ENCODE measurements around the gene TBC1D10B.
"Not testable (repeated sequence)": the region's sequence is repeated elsewhere in the genome, so short reads cannot be mapped to it uniquely, and the experiment has no call there.

Gene TBC1D10B

DNA sequence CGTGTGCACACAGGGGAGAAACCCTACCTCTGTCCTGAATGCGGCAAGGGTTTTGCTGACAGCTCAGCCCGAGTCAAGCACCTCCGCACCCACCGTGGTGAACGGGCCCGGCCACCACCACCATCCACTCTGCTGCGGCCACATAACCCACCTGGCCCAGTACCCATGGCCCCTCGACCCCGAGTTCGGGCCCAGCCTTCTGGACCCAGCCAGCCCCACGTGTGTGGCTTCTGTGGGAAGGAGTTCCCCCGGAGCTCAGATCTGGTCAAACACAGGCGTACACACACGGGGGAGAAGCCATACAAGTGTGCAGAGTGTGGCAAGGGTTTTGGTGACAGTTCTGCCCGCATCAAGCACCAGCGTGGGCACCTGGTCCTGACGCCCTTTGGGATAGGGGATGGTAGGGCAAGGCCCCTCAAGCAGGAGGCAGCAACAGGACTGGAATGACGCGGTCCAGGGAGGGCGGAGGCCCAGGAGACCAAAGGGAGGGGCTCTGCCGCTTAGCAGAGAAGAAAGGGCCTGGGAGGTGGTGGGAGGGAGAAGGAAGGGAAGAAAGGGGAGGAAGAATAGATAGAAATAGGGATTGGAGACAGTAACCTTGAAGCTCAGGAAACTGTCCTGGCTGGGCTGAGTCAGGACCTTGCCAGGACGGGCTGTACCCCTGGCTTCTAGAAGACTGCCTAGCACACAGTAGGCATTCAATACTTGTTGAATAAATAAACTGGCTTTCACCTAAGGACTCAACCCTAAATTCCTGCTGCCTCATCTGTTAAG, 28.6 kb upstream of the TBC1D10B start:
- in situ Hi-C loops (cut with MboI; ENCODE audit: low sequenced_read_pairs): no loop called here

DNA sequence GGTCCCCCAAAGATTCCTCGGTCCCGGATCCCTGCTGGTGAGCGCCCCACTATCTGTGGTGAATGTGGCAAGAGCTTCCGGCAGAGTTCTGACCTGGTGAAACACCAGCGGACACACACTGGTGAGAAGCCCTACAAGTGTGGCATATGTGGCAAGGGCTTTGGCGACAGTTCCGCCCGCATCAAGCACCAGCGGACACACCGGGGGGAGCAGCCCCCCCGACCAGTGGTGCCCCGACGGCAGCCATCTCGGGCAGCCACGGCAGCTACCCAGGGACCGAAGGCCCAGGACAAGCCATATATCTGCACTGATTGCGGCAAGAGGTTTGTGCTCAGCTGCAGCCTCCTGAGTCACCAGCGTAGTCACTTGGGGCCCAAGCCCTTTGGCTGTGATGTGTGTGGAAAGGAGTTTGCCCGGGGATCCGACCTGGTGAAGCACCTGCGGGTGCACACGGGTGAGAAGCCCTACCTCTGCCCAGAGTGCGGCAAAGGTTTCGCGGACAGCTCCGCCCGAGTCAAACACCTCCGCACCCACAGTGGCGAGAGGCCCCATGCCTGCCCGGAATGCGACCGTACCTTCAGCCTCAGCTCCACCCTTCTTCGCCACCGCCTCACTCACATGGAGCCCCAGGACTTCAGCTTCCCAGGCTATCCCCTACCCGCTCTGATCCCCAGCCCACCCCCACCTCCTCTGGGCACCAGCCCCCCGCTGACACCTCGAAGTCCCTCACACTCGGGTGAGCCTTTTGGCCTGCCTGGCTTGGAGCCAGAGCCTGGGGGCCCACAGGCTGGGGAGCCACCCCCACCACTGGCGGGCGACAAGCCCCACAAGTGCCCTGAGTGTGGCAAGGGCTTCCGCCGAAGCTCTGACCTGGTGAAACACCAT, 27.7 kb upstream of the TBC1D10B start:
- in situ Hi-C loops (cut with MboI; ENCODE audit: low sequenced_read_pairs): no loop called here

DNA sequence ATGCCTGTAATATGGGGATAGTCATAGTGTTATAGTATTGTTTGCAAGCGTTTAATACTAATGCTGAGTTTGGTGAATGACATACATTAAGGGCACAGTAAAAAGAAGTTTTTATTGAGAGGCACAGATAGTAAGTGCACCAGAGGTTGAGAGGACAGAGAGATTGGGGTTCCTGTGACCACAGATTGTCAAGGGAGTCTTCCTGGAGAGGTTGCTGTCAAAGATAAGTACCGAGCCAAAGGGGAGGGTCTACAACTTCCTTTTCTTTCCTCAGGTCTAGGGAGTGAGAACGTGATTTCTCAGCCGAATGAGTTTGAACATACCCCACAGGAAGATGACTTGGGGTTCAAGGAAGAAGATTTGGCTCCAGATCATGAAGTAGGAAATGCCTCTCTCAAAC, 26.8 kb upstream of the TBC1D10B start:
- in situ Hi-C loops (cut with MboI; ENCODE audit: low sequenced_read_pairs): no loop called here

DNA sequence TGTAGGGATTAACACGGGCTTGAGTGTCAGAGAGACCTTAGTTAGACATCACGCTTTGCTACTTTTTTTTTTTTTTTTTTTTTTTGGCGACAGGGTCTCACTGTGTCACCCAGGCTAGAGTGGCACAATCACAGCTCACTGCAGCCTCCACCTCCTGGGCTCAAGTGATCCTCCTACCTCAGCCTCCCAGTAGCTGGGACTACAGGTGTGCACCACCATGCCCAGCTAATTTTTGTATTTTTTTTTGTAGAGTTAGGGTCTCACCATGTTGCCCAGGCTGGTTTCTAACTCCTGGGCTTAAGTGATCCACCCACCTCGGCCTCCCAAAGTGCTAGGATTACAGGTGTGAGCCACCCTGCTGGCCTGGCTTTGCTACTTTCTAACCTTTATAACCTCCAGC, 26.3 kb upstream of the TBC1D10B start:
- in situ Hi-C loops (cut with MboI; ENCODE audit: low sequenced_read_pairs): not testable (repeated sequence)

DNA sequence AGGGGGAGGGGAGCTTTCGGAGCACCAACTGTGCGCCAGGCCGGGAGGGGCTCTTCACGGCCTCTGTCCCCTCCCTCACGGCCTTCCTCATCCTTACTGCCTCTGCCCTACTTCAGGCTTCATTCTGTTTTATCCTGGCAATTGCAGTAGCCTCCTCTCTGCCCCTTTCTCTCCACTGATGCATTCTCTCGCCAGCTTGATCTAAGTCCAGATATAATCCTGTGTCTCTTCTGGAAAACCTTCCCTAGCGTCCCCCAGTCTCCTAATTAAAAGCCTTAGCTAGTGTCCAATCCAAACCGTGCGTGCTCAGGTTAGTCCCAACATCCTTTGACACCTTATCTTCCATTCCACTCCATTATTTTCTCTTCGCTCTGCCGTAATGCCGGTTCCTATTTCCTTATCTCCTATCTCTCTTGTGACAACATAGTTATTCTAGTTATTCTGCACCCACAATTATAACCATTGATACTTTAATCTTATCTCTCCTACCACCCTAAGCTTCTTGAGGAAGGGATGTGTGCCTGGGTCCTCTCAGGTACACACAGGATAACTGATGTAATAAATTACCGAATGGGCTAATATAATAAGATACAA, 25.8 kb upstream of the TBC1D10B start:
- in situ Hi-C loops (cut with MboI; ENCODE audit: low sequenced_read_pairs): no loop called here

DNA sequence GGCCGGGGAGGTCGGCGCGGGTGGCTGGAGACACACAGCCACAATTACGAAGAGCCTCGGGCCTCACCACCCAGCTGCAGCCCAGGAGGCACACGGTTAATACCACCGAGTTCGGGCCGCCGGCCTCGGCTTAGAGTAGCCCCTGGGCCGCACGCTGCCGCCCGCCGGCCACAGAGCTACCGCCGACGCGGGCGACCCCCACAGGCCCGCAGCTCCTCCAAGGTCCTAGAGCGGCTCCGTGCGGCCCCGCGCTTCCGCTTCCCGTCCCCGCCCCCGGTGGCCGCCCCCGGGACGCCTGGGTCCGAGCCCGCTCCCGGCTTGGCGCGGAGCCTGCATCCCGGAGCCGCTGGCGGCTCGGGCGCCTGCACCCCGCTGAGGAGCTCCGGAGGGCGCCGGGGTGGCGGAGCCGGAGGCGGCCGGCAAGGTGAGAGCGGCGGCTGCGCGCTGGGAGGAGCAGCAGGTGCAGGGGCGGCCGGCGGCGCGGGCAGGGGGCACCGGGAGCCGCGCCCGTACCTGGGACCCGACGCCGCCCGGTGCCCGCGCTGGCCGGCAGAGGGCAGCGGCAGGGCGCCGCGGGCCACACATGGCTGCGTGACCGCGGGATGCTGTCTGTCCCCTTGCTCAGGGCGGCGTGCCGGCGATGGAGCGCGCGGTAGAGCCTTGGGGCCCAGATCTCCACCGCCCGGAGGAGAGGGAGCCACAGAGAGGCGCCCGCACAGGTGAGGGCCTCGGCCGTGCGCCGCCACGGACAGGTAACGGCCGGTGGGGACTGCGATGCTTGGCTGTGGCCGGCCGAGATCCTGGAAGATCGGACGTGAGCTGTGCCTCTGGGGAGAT, 25.1 kb upstream of the TBC1D10B start, which contains the start of gene ZNF48:
Gene ZNF48 (plus strand): TSS at position 266 of the 837 bp plus-strand sequence. CDS start 375 bp downstream, at position 641.
- in situ Hi-C loops (cut with MboI; ENCODE audit: low sequenced_read_pairs): no loop called here

DNA sequence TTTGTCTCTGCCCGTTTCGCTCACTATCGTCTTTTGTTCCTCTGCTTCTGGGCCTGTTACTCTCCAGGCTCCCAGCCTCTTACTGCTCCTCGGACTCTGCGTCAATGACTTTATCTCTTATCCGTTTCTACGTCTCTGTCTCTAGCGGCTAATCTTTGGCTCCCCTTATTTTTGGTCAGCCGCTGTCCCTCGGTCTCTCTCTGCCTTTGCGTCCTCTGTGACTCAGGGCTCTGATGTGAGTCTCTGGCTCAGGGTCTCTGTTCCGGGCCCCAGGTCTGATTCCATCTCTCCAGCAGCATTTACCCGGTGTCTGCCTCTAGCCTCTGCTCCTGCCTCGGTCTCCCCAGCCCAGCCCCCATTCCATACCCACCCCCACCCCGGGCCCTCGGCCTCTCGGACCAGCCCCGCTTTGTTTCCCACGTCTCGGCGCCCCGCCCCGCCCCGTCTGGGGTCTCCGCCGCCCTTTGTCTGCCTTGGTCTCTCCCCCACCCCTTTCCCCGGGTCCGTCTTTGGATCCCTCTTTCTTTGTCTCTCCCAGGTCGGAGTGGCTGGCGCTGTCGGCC, 24.4 kb upstream of the TBC1D10B start:
- in situ Hi-C loops (cut with MboI; ENCODE audit: low sequenced_read_pairs): no loop called here

DNA sequence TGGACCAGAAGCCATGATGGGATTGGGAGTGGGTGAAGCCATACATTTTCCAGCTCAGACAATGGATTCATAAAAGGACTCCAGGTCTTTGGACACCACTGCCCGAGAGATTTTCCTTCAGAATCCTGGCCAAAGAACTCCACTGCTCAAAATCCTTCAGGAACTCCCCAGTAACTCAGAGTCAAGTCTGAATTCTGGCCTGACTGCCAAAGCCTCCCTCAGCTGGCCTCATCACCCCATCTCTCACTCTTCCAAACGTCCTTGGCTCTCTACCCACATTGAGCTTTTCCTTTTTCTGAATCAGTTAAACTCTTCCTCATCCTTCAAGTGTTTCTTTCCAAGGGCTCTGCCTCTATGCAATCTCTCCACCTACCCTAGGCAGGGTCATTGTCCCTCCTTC, 13.2 kb upstream of the TBC1D10B start:
- in situ Hi-C loops (cut with MboI; ENCODE audit: low sequenced_read_pairs): no loop called here

DNA sequence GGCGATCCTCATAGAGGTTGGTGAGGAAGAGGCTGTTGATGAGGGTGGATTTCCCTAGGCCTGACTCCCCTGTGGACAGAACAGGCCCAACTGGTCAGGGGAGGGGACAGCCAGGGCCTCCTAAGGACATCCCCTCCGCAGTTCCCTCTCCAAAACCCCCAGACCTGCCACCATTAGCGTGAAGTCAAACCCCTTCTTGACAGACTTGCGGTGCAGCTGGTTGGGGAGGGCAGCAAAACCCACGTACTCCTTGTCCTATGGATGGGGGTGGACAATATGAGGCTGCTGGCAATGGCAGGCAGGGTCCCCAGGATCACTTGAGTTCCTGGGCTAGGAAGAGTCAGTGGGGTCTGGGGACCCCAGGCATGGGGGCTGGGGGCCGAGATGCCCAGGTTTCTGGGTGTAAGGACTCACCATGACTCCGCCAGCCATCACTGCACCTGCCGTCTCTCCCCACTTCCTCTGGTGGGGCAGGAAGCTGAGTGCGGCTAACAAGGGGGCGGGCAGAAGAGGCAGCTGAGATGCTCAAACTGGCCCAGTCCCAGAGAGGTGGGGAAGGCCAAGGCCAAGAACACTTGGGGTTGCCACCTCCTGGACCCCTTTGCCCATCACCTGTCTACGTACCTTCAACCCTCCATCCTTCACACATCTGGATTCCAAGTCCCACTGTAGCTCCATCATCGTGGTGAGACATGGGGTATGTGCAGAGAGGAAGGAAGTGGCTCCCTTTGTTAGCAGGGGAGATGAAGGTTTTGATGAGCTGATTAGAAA, 12.0 kb upstream of the TBC1D10B start, which contains the start of gene SEPTIN1:
Gene SEPTIN1 (minus strand): TSS at position 451 of the 771 bp plus-strand sequence. CDS start 19 bp downstream, at position 432.
- in situ Hi-C loops (cut with MboI; ENCODE audit: low sequenced_read_pairs): no loop called here

DNA sequence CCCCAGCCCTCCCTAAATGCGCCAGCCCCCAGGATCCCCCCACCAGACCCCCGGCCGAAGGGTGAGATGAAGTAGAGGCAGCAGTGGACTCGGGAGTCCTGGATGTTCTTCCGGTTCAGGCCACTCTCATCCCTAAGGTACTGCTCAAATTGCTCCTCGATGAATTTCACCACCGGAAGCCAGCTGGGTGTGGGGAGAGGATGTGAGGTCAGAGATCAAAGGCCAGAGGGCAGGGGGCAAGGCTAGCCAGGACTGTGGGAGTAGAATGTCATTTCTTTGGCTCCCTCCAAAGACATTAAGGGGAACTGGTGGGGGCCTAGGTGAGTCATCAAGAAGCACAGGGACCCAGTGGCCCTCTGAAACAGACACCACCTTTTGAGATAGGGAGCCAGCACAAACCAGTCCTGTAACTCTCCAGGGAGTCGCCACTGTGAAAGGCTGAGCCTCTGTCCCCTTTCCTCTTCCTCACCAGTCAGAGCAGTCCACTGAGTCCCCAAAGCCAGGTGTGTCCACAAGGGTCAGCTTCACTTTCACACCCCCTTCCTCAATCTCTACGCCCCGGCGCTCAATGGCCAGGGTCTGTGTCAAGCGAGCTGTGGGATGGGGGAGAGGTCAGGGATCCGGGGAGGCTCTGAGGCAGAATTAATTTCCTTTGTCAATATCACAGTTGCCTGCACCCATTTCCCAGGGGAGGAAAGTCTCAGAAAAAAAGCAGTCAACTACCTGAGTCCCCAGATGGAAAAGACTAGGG, 11.2 kb upstream of the TBC1D10B start:
- in situ Hi-C loops (cut with MboI; ENCODE audit: low sequenced_read_pairs): no loop called here

DNA sequence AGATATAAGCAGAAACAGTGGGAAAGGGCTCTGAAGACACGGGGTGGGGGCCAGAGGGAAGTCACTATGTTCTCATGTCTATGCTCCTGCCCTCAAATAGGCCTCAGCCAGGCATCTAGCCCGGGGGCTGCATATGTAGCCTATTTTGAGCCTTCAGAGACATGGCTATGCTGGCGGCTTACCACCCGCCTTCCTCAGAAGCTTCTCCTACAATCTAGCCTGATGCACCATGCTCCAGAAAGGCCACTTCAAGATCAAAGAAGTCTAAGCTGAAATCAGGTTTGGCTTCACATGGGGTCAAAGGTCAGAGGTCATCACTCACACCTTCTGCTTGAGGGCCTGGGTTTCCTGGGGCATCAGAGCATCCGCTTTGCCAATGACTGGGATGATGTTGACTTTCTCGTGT, 10.5 kb upstream of the TBC1D10B start:
- in situ Hi-C loops (cut with MboI; ENCODE audit: low sequenced_read_pairs): no loop called here

DNA sequence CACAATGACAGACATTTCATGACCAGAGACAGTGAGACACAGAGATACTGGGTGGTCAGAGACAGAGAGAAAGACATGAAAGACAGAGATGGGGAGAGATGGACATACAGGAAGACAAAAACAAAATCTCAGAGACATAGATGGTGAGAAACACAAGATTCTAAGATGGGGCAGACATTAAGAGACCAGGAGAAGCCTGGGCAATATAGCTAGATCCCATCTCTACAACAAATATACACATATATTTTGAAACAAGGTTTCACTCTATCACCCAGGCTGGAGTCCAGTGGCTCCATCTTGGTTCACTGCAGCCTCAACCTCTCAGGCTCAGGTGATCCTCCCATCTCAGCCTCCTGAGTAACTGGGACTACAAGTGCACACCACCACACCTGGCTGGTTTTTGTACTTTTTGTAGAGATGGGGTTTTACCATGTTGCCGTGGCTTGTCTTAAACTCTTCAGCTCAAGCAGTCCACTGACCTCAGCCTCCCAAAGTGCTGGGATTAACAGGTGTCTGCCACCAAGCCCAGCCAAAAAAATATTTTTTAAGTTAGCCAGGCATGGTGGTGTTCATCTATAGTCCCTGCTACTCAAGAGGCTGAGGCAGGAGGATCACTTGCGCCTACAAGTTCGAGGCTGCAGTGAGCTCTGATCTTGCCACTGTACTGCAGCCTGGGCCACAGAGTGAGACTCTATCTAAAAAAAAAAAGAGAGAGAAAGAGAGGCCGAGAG, 9.9 kb upstream of the TBC1D10B start:
- in situ Hi-C loops (cut with MboI; ENCODE audit: low sequenced_read_pairs): no loop called here

DNA sequence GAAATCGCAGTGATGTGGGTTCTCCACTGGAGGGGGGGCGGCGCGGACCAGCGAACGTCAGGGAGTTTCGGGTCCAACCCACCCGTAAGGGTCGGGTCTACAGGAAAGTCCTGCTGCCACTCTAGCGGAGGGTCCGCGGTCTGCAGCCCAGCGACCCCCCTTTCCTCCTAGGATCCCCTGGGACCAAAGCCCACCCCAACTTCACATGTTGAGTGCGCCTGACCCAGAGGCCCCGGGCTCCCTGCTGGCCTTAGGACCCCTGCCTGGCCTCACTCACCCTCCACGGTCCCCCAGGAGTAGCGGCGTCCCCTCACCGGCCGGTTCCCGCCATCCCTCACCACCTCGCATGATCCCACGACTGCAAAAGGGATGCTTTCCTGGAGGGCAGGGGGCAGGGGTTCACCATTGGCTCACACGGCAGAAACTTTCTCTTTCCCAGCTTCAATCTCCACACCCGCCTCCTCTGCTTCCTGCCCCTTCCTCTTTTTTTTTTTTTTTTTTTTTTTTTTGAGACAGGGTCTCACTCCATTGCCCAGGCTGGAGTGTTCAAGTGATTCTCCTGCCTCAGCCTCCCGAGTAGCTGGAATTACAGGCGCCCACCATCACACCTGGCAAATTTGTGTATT, 9.0 kb upstream of the TBC1D10B start:
- in situ Hi-C loops (cut with MboI; ENCODE audit: low sequenced_read_pairs): no loop called here

DNA sequence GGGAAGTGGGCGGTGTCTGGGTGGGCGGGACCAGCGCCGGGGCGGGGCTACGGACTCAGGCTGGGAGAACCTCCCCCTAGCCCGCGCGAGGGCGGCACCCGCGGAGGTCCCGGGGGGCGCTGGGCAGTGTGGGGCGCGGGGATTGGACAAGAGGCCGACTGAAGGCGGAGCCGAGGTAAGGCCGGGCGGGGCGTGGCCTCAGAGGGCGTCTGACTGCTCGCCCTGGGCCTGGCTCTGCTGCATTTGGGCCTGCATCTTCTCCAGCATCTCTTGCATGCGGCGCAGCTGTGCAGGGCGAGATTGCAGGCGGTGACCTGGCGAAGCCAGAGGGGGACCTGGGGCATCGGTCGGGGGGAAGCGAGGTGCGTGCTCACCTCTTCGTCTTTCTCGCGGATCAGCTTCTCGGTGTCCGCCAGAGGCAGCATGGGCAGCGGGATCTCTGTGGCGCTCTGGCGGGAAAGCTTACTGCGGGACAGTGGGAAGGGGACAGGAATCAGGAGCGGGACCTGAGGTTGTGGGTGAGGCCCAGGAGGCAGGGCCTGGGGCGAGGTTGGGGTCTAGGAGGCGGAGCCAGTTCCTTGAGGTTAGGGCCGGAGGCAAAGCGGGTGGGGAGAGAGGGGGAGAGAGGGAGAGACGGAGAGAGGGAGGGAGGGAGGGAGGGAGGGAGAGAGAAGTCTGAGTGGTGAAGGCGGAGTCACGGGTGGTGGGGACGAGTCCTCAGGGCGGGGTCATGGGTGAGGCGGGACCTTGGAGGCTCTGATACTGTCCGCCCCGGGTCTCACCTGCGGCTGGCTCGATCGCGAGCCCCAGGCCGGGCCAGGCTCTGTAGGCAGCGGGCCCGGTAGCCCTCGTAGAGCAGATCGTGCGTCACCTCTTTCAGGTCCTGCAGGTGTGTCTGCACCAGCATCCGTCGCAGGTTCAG, 8.2 kb upstream of the TBC1D10B start:
- in situ Hi-C loops (cut with MboI; ENCODE audit: low sequenced_read_pairs): no loop called here

DNA sequence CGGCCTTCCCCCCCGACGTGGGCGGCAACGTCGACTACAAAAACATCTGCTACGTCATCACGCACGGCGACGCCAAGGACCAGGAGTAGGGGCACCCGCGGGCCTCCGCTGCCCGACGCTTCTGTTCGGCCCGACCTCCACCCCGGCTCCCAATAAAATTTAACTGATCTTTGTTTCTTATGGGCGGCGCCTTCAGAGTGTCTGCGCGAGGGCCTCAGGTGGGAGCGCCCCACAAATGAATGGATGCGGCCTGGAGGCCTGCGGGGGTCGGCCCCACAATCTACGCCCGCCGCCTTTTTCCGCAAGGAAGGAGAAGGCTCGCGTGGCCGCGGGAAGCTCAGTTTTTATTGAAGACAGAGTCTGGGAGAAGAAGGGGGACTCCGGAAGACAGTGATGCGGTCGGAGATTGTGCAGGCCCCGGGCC, 7.5 kb upstream of the TBC1D10B start:
- in situ Hi-C loops (cut with MboI; ENCODE audit: low sequenced_read_pairs): no loop called here

DNA sequence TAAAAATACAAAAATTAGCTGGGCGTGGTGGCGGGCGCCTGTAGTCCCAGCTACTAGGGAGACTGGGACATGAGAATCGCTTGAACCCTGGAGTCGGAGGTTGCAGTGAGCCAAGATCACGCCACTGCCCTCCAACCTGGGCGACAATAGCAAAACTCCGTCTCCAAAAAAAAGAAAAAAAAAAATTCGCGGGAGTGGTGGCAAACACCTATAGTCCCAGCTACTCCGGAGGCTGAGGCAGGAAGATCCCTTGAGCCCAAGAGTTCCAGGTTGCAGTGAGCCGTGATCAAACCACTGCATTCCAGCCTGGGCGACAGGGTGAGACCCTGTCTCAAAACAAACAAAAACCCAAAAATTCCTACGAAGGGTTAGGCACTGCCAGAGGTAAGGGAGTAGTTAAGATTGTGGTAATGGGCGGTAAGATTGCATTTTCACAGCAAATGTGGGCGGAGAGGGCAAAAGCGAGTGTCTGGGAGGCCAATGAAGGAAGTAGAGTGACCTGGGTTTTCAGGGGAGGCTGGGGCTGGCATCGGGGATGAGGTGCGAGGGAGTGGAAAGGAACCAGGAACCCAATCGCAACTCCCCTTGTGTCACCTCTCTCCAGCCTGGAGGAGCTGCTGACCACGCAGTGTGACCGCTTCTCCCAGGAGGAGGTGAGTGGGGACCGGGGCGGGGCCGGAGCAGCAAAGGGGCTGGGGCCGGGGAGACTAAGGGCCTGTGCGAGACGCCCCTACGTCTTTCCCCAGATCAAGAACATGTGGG, 6.9 kb upstream of the TBC1D10B start:
- in situ Hi-C loops (cut with MboI; ENCODE audit: low sequenced_read_pairs): no loop called here
